Measurements from ENCODE around the gene C1orf116.

GRCh38 chr1:207040181-207040533 is 7.6 kb upstream of the C1orf116 start:
- TF ChIP-seq CTCF (optimal IDR thresholded peaks at IDR 0.05 in 1 of 3, IDR thresholded peaks at IDR 0.05 in 1 of 3, conservative IDR thresholded peaks at IDR 0.05 in 1 of 3; ENCODE audit: extremely low read depth in 1 of 3, insufficient read depth in 2 of 3, low read length in 3 of 3) = no peak
- TF ChIP-seq EZH2 (IDR thresholded peaks at IDR 0.05; ENCODE audit: low read length) = no peak
